Keratinocyte (primary cell): ENCODE measurements around the gene MXD3. TPM values are rescaled to one million over a fixed set of nuclear protein-coding genes. Genes with fewer than 3 reads are reported as not detected.
A peak's percentile ranks its signal among the peaks of the same experiment; 100 is the strongest.

Experiments used
- DNase-seq: peaks from one replicate; pipeline ENCODE4 v3.0.0-alpha.2; 2011; ENCODE audit warnings: low read depth, missing footprints, low spot score
- FAIRE-seq: peaks from 2 replicates; lab custom pipeline; 2011; peaks lifted over from hg19 to GRCh38; lab: Jason Lieb, UNC
- H2AFZ ChIP-seq: 2 replicates; pipeline ENCODE4 v1.6.0; 2012; ENCODE audit warnings: low read length, control low read depth, inconsistent platforms; ENCODE audit not compliant: control insufficient read depth
- H3K27ac ChIP-seq: 2 replicates; pipeline ENCODE4 v1.5.1; 2011; ENCODE audit warnings: low read length; ENCODE audit not compliant: control insufficient read depth, insufficient read depth
- H3K27me3 ChIP-seq: 3 replicates; pipeline ENCODE4 v1.6.0; 2011; ENCODE audit warnings: low read length; ENCODE audit not compliant: control insufficient read depth, insufficient read depth; ENCODE audit errors: extremely low read depth
- H3K36me3 ChIP-seq, 2 experiments: 2 replicates in 1 of 2; 3 replicates in 1 of 2; pipeline ENCODE4 v1.5.1; 2011; ENCODE audit warnings: low read length in 2 of 2, mild to moderate bottlenecking in 1 of 2; ENCODE audit not compliant: control insufficient read depth in 2 of 2, insufficient read depth in 2 of 2; ENCODE audit errors: extremely low read depth in 1 of 2
- H3K4me1 ChIP-seq: 3 replicates; pipeline ENCODE4 v1.5.1; 2011; ENCODE audit warnings: low read length; ENCODE audit not compliant: control insufficient read depth, insufficient read depth; ENCODE audit errors: extremely low read depth
- H3K4me2 ChIP-seq: 3 replicates; pipeline ENCODE4 v1.6.0; 2011; ENCODE audit warnings: low read depth, low read length; ENCODE audit not compliant: control insufficient read depth, insufficient read depth; ENCODE audit errors: extremely low read depth
- H3K4me3 ChIP-seq, 3 experiments: fragments of 200-600 bp in 1 of 3; sonication (generic) in 1 of 3; 2 replicates in 2 of 3; 3 replicates in 1 of 3; pipeline ENCODE4 v1.5.1; 2011 to 2016; ENCODE audit warnings: low read length in 3 of 3, mild to moderate bottlenecking in 3 of 3, control low read depth in 2 of 3, inconsistent platforms in 1 of 3, low read depth in 1 of 3, mixed read lengths in 1 of 3, mixed run types in 1 of 3, moderate library complexity in 1 of 3; ENCODE audit not compliant: control insufficient read depth in 2 of 3, insufficient read depth in 2 of 3; ENCODE audit errors: extremely low read depth in 1 of 3
- H3K79me2 ChIP-seq: 2 replicates; pipeline ENCODE4 v1.6.0; 2012; ENCODE audit warnings: low read length; ENCODE audit not compliant: control insufficient read depth, insufficient read depth
- H3K9ac ChIP-seq: 3 replicates; pipeline ENCODE4 v1.6.0; 2011; ENCODE audit warnings: low read length; ENCODE audit not compliant: control insufficient read depth, insufficient read depth; ENCODE audit errors: extremely low read depth
- H3K9me1 ChIP-seq: 3 replicates; pipeline ENCODE4 v1.6.0; 2011; ENCODE audit warnings: low read length; ENCODE audit not compliant: control insufficient read depth, insufficient read depth; ENCODE audit errors: extremely low read depth
- H3K9me3 ChIP-seq: 2 replicates; pipeline ENCODE4 v1.5.1; 2012; ENCODE audit warnings: low read depth, low read length; ENCODE audit not compliant: control insufficient read depth
- H4K20me1 ChIP-seq: 3 replicates; pipeline ENCODE4 v1.6.0; 2011; ENCODE audit warnings: low read length; ENCODE audit not compliant: control insufficient read depth, insufficient read depth; ENCODE audit errors: extremely low read depth
- CTCF ChIP-seq, 3 experiments: IDR thresholded peaks in 1 of 3; conservative IDR thresholded peaks in 1 of 3; optimal IDR thresholded peaks in 1 of 3; 2 replicates in 2 of 3; 3 replicates in 1 of 3; pipeline versions ENCODE3 to v1.5.1; 2011; ENCODE audit warnings: low read length in 3 of 3, mild to moderate bottlenecking in 3 of 3, moderate library complexity in 2 of 3, control low read depth in 1 of 3, inconsistent platforms in 1 of 3; ENCODE audit not compliant: insufficient read depth in 2 of 3; ENCODE audit errors: extremely low read depth in 1 of 3
- EZH2 ChIP-seq: IDR thresholded peaks from one replicate; pipeline ENCODE4 v1.6.1; 2012; ENCODE audit warnings: inconsistent platforms, mild to moderate bottlenecking, low read length, moderate library complexity
- dilution Hi-C: fragments of 300-500 bp; cut with MboI; formaldehyde crosslinking; loops from one replicate; pipeline ENCODE4 v1.7.0; 2020; ENCODE audit warnings: low sequenced_read_pairs; ENCODE audit not compliant: extremely low pct_ligation_motif_present
- polyA plus RNA-seq, 5 experiments: library from polyadenylated mRNA; depleted of rRNA in 3 of 5; stranded (reverse) in 3 of 5; stranded (forward) in 1 of 5; unstranded in 1 of 5; fragments of >200 nt; gene quantifications; 1 replicate in 1 of 5; 2 replicates in 3 of 5; 3 replicates in 1 of 5; pipeline versions ENCODE4 v1.2.1 to v1.2.3, GENCODE V29; 2011 to 2012; ENCODE audit warnings: missing spikeins in 2 of 5, low read depth in 1 of 5, low replicate concordance in 1 of 5

The MXD3 gene
- polyA plus RNA-seq, 1 donor (not counting 4 experiments of a cell fraction or from before 2014, with no cell fraction given): 0.97 TPM

GRCh38 chr5:177304392-177305119 lies 7.1 kb downstream of the MXD3 start:
- Histone ChIP-seq H4K20me1 (peaks cover 10% of the 10 kb centered on the region), H3K4me3 (peak overlapping the region; percentile 84 to 87 (median 85)), H2AFZ (no peak overlapping the region), H3K4me1 (peaks cover 47% of the 10 kb centered on the region), H3K36me3 (peaks cover 5 to 21% of the 10 kb centered on the region in 2 experiments), H3K27ac (peak overlapping the region; percentile 86), H3K27me3 (no peaks in the 10 kb centered on the region), H3K79me2 (peaks cover 21% of the 10 kb centered on the region), H3K9ac (peak overlapping the region; percentile 98), H3K4me2 (peak overlapping the region; percentile 61), H3K9me1 (peaks cover 10% of the 10 kb centered on the region), H3K9me3 (no peaks in the 10 kb centered on the region)
- no peak for TF ChIP-seq EZH2
- no peak for TF ChIP-seq CTCF (optimal IDR thresholded peaks at IDR 0.05 in 1 of 3, IDR thresholded peaks at IDR 0.05 in 1 of 3, conservative IDR thresholded peaks at IDR 0.05 in 1 of 3; ENCODE audit: extremely low read depth in 1 of 3, insufficient read depth in 2 of 3, low read length in 3 of 3)
- no peak for DNase-seq
- FAIRE-seq: no peak
- dilution Hi-C loops: no loop called here

- H3K79me2 ChIP-seq: peaks cover 21% of the 10 kb centered on the region
- H3K27ac ChIP-seq: peak overlapping the region; percentile 86
- H3K9me3 ChIP-seq: no peaks in the 10 kb centered on the region
- H2AFZ ChIP-seq: peak overlapping the region; percentile 54
- H3K4me1 ChIP-seq: peaks cover 48% of the 10 kb centered on the region
- H3K4me2 ChIP-seq: peak overlapping the region; percentile 61
- TF ChIP-seq EZH2 (no peak), CTCF (optimal IDR thresholded peaks at IDR 0.05 in 1 of 3, IDR thresholded peaks at IDR 0.05 in 1 of 3, conservative IDR thresholded peaks at IDR 0.05 in 1 of 3; ENCODE audit: extremely low read depth in 1 of 3, insufficient read depth in 2 of 3, low read length in 3 of 3) (no peak)
- no peak for DNase-seq
- FAIRE-seq: no peak
- peaks cover 10% of the 10 kb centered on the region for H3K9me1 ChIP-seq
- H4K20me1 ChIP-seq: peaks cover 10% of the 10 kb centered on the region
- dilution Hi-C loops: no loop called here
- H3K27me3 ChIP-seq: no peaks in the 10 kb centered on the region
- peak overlapping the region; percentile 98 for H3K9ac ChIP-seq
- H3K4me3 ChIP-seq: peak overlapping the region; percentile 84 to 87 (median 85)
- H3K36me3 ChIP-seq: peaks cover 5 to 21% of the 10 kb centered on the region in 2 experiments
Measured at GRCh38 chr5:177303925-177304391, 7.7 kb downstream of the MXD3 start.
